Measurements from ENCODE around the gene IL9R.

DNA sequence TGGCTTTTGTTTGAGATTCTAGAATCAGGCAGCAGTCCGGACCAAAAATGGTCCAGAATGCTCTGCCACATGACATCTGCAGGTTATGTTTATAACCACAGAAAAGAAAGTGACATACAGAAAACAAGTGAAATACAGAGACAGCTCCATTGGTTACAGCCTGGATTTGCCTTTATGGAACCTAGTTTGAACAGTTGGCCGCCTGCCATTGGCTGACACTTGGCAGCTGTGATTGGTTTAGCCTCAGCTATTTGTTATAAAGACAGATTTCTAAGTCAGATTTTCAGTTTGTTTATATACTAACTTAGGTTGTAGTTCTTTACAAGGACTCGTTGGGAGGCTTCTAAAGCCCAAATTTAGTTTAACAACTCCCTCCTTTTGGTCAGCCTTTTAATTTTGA is 40.8 kb upstream of the IL9R start:
- TF ChIP-seq, protein P1, sequence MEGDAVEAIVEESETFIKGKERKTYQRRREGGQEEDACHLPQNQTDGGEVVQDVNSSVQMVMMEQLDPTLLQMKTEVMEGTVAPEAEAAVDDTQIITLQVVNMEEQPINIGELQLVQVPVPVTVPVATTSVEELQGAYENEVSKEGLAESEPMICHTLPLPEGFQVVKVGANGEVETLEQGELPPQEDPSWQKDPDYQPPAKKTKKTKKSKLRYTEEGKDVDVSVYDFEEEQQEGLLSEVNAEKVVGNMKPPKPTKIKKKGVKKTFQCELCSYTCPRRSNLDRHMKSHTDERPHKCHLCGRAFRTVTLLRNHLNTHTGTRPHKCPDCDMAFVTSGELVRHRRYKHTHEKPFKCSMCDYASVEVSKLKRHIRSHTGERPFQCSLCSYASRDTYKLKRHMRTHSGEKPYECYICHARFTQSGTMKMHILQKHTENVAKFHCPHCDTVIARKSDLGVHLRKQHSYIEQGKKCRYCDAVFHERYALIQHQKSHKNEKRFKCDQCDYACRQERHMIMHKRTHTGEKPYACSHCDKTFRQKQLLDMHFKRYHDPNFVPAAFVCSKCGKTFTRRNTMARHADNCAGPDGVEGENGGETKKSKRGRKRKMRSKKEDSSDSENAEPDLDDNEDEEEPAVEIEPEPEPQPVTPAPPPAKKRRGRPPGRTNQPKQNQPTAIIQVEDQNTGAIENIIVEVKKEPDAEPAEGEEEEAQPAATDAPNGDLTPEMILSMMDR (IDR thresholded peaks at IDR 0.05; ENCODE audit: low read depth, low read length) = no peak
- no peak for TF ChIP-seq EZH2phosphoT487 (IDR thresholded peaks at IDR 0.05; ENCODE audit: low read depth)

Data from OCI-LY3 (cell line).